Bronchial epithelial cell (primary cell): ENCODE measurements around the gene PERCC1. TPM values are rescaled to one million over a fixed set of nuclear protein-coding genes. Genes with fewer than 3 reads are reported as not detected.
A peak's percentile ranks its signal among the peaks of the same experiment; 100 is the strongest.

ENCODE experiments used
- DNase-seq: peaks from one replicate; pipeline ENCODE4 v3.0.0-alpha.2; 2010; ENCODE audit warnings: low read depth
- FAIRE-seq: peaks from 2 replicates; lab custom pipeline; 2011; peaks lifted over from hg19 to GRCh38; lab: Jason Lieb, UNC
- H3K27me3 ChIP-seq: 2 replicates; pipeline ENCODE4 v1.5.1; 2011; ENCODE audit warnings: low read length; ENCODE audit not compliant: control insufficient read depth, insufficient read depth
- H3K36me3 ChIP-seq: 2 replicates; pipeline ENCODE4 v1.5.1; 2011; ENCODE audit warnings: low read length; ENCODE audit not compliant: control insufficient read depth, insufficient read depth
- H3K4me3 ChIP-seq: 2 replicates; pipeline ENCODE4 v1.5.1; 2011; ENCODE audit warnings: mild to moderate bottlenecking, low read depth, low read length, control low read depth
- CTCF ChIP-seq: IDR thresholded peaks from 2 replicates; pipeline ENCODE4 v1.5.1; 2011; ENCODE audit warnings: mild to moderate bottlenecking, moderate library complexity, low read length, control low read depth, inconsistent platforms; ENCODE audit not compliant: insufficient read depth, severe bottlenecking
- total RNA-seq: library from RNA; depleted of rRNA; stranded (reverse); fragments of >200 nt; gene quantifications from 2 replicates; pipeline ENCODE4 v1.2.1, GENCODE V29; 2014

PERCC1 gene
- total RNA-seq, 1 donor from 2014 or later: not detected

- peaks cover 3% of the 10 kb centered on the region for H3K36me3 ChIP-seq
- FAIRE-seq (no peak), DNase-seq (no peak)
Observed at GRCh38 chr16:1389762-1390161, 41.1 kb upstream of the PERCC1 start.

GRCh38 chr16:1390239-1390779 lies 40.6 kb upstream of the PERCC1 start:
- Histone ChIP-seq H3K36me3 (peaks cover 3% of the 10 kb centered on the region), H3K27me3 (no peaks in the 10 kb centered on the region), H3K4me3 (no peak overlapping the region)
- no peak for FAIRE-seq
- no peak for TF ChIP-seq CTCF
- DNase-seq: no peak

More at GRCh38 chr16:1389762-1390161, 41.1 kb upstream of the PERCC1 start:
- H3K4me3 ChIP-seq: no peak overlapping the region
- H3K27me3 ChIP-seq: no peaks in the 10 kb centered on the region
- no peak for TF ChIP-seq CTCF

DNA sequence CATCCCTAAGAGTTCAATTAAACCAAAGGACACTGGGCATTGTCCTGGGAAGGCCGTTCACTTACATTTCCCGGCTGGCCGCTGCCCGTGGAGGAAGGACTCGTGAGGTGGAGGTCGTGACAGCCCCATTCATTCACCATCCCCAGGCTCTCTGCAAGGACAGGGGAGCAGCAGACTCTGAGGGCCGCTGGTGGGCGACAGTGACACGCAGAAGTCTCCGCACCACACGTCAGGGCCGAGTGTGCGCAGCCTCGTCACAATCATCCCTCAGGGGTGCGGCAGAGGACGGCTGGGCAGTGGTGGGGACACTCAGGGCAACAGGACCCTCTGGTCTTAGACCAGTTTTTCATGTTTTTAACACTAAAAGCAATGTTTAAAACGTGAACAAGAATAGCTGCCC lies 38.1 kb upstream of the PERCC1 start:
- TF ChIP-seq CTCF: no peak
- H3K27me3 ChIP-seq: no peaks in the 10 kb centered on the region
- peaks cover 3% of the 10 kb centered on the region for H3K36me3 ChIP-seq
- H3K4me3 ChIP-seq: no peak overlapping the region
- FAIRE-seq (no peak), DNase-seq (no peak)

- H3K27me3 ChIP-seq: no peaks in the 10 kb centered on the region
- no peak overlapping the region for H3K4me3 ChIP-seq
- DNase-seq: no peak
- H3K36me3 ChIP-seq: peaks cover 3% of the 10 kb centered on the region
- no peak for TF ChIP-seq CTCF
- no peak for FAIRE-seq
Observed at GRCh38 chr16:1393613-1394176, 37.2 kb upstream of the PERCC1 start.

DNA sequence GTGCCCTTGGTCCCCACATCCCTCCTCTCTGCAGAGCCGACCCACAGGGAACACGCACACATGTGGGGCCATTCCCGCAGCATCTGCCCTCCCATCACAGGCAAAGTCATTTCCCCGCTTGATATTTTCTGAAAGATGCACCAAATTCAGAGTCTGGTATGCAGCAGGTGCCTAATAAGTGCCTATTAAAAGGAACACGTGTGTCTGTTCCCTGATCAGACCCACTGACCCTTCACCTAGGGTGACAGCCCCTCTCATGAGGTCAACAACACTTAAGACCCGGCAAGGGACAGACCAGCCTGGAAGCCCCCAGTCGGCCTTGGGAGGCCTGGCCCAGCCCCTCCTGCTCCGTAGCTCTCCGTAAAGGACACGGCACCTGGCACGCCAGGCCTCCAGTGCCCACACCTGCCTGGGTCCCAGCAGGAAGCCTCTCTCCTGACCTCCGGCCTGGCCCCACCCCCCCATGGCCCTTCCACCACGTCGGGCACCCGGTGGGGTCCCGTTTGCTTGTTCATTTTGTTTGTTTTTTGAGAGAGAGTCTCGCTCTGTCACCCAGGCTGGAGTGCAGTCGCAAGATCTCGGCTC lies 36.4 kb upstream of the PERCC1 start:
- FAIRE-seq (peak; percentile 77), DNase-seq (no peak)
- TF ChIP-seq CTCF: no peak
- no peaks in the 10 kb centered on the region for H3K27me3 ChIP-seq
- H3K4me3 ChIP-seq: no peak overlapping the region
- peaks cover 2% of the 10 kb centered on the region for H3K36me3 ChIP-seq
